Psoas muscle (tissue), 8 donors: ENCODE results near the gene CDKN1B. TPM values are rescaled to one million over a fixed set of nuclear protein-coding genes. Genes with fewer than 3 reads are reported as not detected.

Experiments used
- ATAC-seq, 4 donors: fragments of 200-7000 bp; cut with Tn5 transposase; one replicate each; pipeline ENCODE4 v1.9.1; 2020; ENCODE audit warnings: moderate library complexity in 3 of 4, mild to moderate bottlenecking in 2 of 4
- DNase-seq, 2 donors: peaks; one replicate each; pipeline ENCODE4 v3.0.0-alpha.2; 2020
- H3K27ac ChIP-seq: fragments of 200-600 bp; one replicate; pipeline ENCODE4 v1.8.0; 2022
- H3K27me3 ChIP-seq, 3 donors: fragments of 200-600 bp in 1 of 3; one replicate each; pipeline versions ENCODE4 v1.6.1 to v1.8.0; 2013 to 2022; ENCODE audit warnings: low read length in 2 of 3, mild to moderate bottlenecking in 2 of 3, moderate library complexity in 1 of 3; ENCODE audit not compliant: insufficient read depth in 3 of 3
- H3K36me3 ChIP-seq, 2 donors: fragments of 200-600 bp in 1 of 2; one replicate each; pipeline versions ENCODE4 v1.6.1 to v1.8.0; 2013 to 2022; ENCODE audit warnings: low read depth in 1 of 2, mild to moderate bottlenecking in 1 of 2, moderate library complexity in 1 of 2; ENCODE audit not compliant: insufficient read depth in 1 of 2
- H3K4me1 ChIP-seq: fragments of 200-600 bp; one replicate; pipeline ENCODE4 v1.8.0; 2022
- H3K4me3 ChIP-seq: fragments of 200-600 bp; one replicate; pipeline ENCODE4 v1.8.0; 2022; ENCODE audit warnings: mild to moderate bottlenecking
- H3K9me3 ChIP-seq: fragments of 200-600 bp; one replicate; pipeline ENCODE4 v1.8.0; 2022
- WGBS, 3 donors: extraction: QIAGEN DNeasy Blood & Tissue Kit; methylation state at CpG; one replicate each; pipeline versions ENCODE4 v1.1.6 to v1.1.7; 2013; 5-methylcytosine and 5-hydroxymethylcytosine counted together
- intact Hi-C, 2 donors: fragments of 100-400 bp; cut with DNase I; formaldehyde crosslinking; loops; one replicate each; pipeline versions ENCODE4 v1.11.0 to v1.14.2; 2022
- polyA plus RNA-seq, 3 donors: library from polyadenylated mRNA; stranded (reverse); fragments of 200-250 nt; gene quantifications; one replicate each; pipeline ENCODE4 v1.2.3, GENCODE V29; 2013
- total RNA-seq, 4 donors: library from RNA; stranded (reverse); fragmentation: NEBNext Ultra II Directional in 2 of 4; extraction: Animal tissue kit (Norgen Biotek cat#: 25700) in 2 of 4; gene quantifications; one replicate each; pipeline versions ENCODE4 v1.2.1 to v1.2.4, GENCODE V29; 2021 to 2023
- TF ChIP-seq, protein P1 (sequence below): fragments of 200-600 bp; IDR thresholded peaks from one replicate; pipeline ENCODE4 v1.8.0; 2022; ENCODE audit warnings: antibody characterized with exemption
- donor health status: healthy with polysubstance abuse.
- donor health status: DM: no; HTN: no; CAD: no; lungs with moderate emphysema.
- donor health status: Bipolar disorder and iron deficiency.
- donor health status: healthy.
- donor health status: DM: yes; HTN: yes; CAD: no.
- donor health status: DM: no; HTN: no; CAD: no.
- donor health status: DM: no; HTN: no; CAD: no.
- donor health status: DM: yes; HTN: yes; CAD: no.

The CDKN1B gene
- total and polyA plus RNA-seq, 7 donors = 20.7 to 62.8 (median 38.3) TPM

- WGBS, 3 donors = 78 to 82% (median 79%) methylated on average over 8 of the region's 8 CpGs
- Histone ChIP-seq H3K27ac (no peak overlapping the region), H3K27me3 (no peaks in the 10 kb centered on the region), H3K4me1 (no peaks in the 10 kb centered on the region), H3K4me3 (no peak overlapping the region), H3K9me3 (no peaks in the 10 kb centered on the region), H3K36me3 (no peaks in the 10 kb centered on the region)
- TF ChIP-seq, protein P1, sequence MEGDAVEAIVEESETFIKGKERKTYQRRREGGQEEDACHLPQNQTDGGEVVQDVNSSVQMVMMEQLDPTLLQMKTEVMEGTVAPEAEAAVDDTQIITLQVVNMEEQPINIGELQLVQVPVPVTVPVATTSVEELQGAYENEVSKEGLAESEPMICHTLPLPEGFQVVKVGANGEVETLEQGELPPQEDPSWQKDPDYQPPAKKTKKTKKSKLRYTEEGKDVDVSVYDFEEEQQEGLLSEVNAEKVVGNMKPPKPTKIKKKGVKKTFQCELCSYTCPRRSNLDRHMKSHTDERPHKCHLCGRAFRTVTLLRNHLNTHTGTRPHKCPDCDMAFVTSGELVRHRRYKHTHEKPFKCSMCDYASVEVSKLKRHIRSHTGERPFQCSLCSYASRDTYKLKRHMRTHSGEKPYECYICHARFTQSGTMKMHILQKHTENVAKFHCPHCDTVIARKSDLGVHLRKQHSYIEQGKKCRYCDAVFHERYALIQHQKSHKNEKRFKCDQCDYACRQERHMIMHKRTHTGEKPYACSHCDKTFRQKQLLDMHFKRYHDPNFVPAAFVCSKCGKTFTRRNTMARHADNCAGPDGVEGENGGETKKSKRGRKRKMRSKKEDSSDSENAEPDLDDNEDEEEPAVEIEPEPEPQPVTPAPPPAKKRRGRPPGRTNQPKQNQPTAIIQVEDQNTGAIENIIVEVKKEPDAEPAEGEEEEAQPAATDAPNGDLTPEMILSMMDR = no peak
- DNase-seq (no peak), ATAC-seq (no peak)
- intact Hi-C loops = loop anchor here in 1 of 2 donors (5.0 kb wide), 1 partner anchor 38 kb away; no protein-coding TSS in a partner anchor
Observed at GRCh38 chr12:12744546-12745305, 27.6 kb downstream of the CDKN1B start.

DNA sequence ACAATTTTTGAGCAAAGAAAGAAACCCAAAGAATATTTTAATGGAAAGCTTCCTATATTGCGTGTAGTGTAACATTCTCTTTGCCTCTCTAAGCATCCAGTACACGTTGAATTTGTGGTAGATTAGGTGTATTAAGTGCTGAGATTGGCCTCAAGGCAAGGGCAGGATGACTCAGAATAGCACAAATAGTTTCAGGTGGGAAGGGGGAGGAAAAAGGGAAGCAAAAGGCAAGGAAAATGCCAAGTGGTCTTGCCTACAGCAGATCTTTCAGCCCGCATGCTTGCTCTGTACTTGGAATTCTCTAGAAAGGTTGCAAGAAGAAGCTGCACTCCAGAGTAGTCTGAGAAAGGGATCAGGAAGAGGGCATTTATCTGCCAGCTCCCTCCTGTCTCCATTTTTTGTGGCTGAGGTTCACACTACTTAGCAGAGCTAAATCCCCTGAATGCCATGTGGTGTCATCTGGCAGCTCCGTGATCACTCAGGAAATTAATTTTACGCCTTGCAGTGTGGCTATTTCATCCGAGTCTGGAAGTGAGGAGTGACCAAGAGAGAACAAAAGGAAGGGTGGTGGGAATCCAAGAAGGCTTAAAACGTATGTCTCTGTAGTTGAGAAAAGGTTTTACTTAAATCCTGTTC, 28.5 kb downstream of the CDKN1B start:
- no peak for ATAC-seq
- H3K27me3 ChIP-seq = no peaks in the 10 kb centered on the region
- H3K36me3 ChIP-seq = no peaks in the 10 kb centered on the region
- intact Hi-C loops = no loop called here
- 47 to 60% (median 51%) methylated on average over 7 of the region's 7 CpGs for WGBS, 3 donors
- DNase-seq = no peak
- no peaks in the 10 kb centered on the region for H3K9me3 ChIP-seq
- no peak overlapping the region for H3K4me3 ChIP-seq
- H3K4me1 ChIP-seq = no peaks in the 10 kb centered on the region
- no peak overlapping the region for H3K27ac ChIP-seq
- TF ChIP-seq, protein P1 = no peak

DNA sequence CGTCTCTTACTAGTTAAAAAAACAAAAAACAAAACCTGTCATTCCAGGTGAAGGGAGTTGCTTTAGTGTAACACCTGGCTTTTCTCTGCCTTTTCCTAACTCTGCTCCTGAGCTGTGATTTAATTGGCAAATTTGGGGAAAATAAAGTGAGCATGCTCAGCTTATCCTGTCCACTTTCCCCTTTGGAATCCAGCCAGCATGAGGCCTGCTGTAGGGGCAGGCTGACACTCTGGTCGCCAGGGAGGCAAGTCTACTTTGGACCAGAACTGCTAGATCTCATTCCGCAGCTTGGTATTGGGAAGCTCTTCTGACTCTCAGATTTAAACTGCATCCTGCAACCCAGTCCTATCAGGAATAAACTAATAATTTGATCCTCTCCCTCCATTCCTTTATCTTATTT, 30.1 kb downstream of the CDKN1B start:
- no peak overlapping the region for H3K4me3 ChIP-seq
- 84 to 88% (median 87%) methylated on average over 3 of the region's 3 CpGs for WGBS, 3 donors
- no peaks in the 10 kb centered on the region for H3K4me1 ChIP-seq
- intact Hi-C loops = no loop called here
- H3K9me3 ChIP-seq = no peaks in the 10 kb centered on the region
- no peak for DNase-seq
- TF ChIP-seq, protein P1 = no peak
- H3K27me3 ChIP-seq = no peaks in the 10 kb centered on the region
- no peak overlapping the region for H3K27ac ChIP-seq
- no peak for ATAC-seq
- no peaks in the 10 kb centered on the region for H3K36me3 ChIP-seq

DNA sequence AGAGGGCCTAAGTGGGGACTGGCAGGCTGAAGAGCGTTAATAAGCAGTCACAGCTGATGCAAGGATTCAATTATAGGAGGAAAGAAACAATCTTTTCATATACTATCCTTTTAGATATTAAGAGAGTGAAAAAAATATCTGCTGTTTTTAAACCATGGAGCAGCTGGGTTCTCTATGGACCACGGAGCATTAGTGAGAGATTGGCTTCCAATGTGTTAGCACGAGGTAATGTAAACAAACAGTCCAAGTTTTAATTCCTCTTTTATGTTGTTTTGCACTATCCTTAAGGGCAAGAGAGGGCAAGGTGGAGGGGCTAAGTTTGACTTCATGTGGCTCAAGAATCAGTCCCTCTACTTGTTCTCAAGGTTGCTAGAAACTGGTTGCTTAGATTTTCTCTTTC, 30.9 kb downstream of the CDKN1B start:
- intact Hi-C loops = no loop called here
- H3K9me3 ChIP-seq = no peaks in the 10 kb centered on the region
- no peaks in the 10 kb centered on the region for H3K4me1 ChIP-seq
- H3K36me3 ChIP-seq = no peaks in the 10 kb centered on the region
- ATAC-seq (no peak), DNase-seq (no peak)
- TF ChIP-seq, protein P1 = no peak
- H3K27me3 ChIP-seq = no peaks in the 10 kb centered on the region
- 66 to 74% (median 69%) methylated on average over 3 of the region's 3 CpGs for WGBS, 3 donors
- no peak overlapping the region for H3K4me3 ChIP-seq
- no peak overlapping the region for H3K27ac ChIP-seq
